NB4 (cell line): Measurements from ENCODE around the gene PACRGL.

Source experiments
- DNase-seq: peaks from one replicate; pipeline ENCODE4 v3.0.0; 2010; ENCODE audit warnings: low read depth
- H3K4me3 ChIP-seq: one replicate; pipeline ENCODE4 v1.5.1; 2011; ENCODE audit warnings: mild to moderate bottlenecking, low read depth, low read length, moderate library complexity
- MAX ChIP-seq: IDR thresholded peaks from 2 replicates; pipeline ENCODE4 v1.6.1; 2011; ENCODE audit warnings: low read depth, low read length
- MYC ChIP-seq: IDR thresholded peaks from 2 replicates; pipeline ENCODE4 v1.6.1; 2011; ENCODE audit warnings: low read depth, low read length
- POLR2A ChIP-seq: IDR thresholded peaks from 2 replicates; pipeline ENCODE4 v1.6.1; 2011; ENCODE audit warnings: mild to moderate bottlenecking; ENCODE audit not compliant: insufficient read length; ENCODE audit errors: extremely low read depth
- TF ChIP-seq, protein P1 (sequence below): IDR thresholded peaks from one replicate; pipeline ENCODE4 v1.5.1; 2012; ENCODE audit warnings: low read depth, low read length

PACRGL gene

DNA sequence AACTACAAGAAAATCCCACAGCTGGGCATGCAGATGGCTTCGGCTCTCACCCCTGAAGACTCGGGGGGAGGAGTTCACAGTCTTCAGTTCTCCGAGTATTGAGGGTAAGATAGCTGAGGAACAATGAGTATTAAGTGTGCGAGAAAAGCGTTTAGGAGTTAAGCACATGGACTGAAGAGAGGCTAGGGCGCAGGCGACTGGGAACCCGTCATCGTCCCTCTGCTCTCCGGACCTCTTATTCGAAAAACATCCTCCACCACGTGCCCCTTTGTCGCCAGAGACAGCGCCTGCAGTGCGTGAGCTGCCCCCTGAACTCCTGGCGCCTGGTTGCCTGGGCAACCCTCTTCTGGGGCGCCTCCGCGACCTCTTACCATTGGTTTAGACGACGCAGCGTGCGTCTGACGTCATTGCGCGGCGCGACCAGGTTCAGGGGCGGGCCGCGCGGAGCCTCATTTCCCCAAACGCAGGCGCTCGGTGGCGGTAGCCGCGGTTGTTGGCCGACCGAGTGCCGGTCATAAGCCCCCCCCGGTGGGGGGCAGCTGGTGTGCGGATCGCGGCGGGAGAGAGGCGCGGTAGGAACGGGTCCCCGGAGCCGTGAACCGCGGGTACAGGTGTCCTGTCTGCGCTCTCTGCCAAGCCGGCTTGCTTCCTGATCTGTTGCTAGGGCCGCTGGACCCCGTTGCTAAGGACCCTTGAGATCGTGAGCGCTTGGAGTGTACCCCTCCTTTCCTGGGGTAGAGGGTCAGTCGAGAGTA lies at the start of gene PACRGL:
TSS of gene PACRGL (plus strand) at position 452 of the 755 bp plus-strand sequence. CDS start 4,024 bp downstream, outside the sequence.
- H3K4me3 ChIP-seq = peak within 1 kb of the TSS; percentile 92
- peak; percentile 97 for DNase-seq
- peak; percentile 95 for TF ChIP-seq MAX
- TF ChIP-seq POLR2A = peak; percentile 68
- TF ChIP-seq, protein P1, sequence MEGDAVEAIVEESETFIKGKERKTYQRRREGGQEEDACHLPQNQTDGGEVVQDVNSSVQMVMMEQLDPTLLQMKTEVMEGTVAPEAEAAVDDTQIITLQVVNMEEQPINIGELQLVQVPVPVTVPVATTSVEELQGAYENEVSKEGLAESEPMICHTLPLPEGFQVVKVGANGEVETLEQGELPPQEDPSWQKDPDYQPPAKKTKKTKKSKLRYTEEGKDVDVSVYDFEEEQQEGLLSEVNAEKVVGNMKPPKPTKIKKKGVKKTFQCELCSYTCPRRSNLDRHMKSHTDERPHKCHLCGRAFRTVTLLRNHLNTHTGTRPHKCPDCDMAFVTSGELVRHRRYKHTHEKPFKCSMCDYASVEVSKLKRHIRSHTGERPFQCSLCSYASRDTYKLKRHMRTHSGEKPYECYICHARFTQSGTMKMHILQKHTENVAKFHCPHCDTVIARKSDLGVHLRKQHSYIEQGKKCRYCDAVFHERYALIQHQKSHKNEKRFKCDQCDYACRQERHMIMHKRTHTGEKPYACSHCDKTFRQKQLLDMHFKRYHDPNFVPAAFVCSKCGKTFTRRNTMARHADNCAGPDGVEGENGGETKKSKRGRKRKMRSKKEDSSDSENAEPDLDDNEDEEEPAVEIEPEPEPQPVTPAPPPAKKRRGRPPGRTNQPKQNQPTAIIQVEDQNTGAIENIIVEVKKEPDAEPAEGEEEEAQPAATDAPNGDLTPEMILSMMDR = no peak
- TF ChIP-seq MYC = peak; percentile 88

DNA sequence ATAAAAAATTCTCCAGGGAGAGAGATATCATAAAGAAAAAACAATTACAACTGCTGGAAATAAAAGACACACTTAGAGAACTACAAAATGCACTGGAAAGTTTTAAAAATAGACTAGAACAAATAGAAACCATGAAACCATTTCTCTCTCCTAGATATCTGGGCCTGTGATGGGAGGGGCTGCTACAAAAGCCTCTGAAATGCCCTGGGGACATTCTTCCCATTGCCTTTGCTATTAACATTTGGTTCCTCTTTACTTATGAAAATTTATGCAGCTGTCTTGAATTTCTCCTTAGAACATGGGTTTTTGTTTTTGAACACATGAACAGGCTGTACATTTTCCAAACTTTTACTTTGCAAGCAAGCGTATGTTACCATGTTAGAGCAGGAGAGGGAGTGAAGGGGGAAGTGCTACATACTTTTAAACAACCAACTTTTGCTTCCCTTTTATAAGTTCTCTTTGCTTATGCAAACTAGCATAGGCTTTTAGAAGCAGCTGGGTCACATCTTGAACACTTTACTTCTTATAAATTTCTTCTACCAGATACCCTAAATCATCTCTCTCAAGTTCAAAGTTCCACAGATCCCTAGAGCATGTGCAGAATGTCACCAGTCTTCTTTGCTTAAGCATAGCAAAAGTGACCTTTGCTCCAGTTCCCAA lies 47.9 kb upstream of the PACRGL start:
- peak; percentile 7 for DNase-seq
- TF ChIP-seq POLR2A = no peak
- TF ChIP-seq, protein P1 = no peak
- TF ChIP-seq MAX = no peak
- TF ChIP-seq MYC = no peak
- no peak overlapping the region for H3K4me3 ChIP-seq

DNA sequence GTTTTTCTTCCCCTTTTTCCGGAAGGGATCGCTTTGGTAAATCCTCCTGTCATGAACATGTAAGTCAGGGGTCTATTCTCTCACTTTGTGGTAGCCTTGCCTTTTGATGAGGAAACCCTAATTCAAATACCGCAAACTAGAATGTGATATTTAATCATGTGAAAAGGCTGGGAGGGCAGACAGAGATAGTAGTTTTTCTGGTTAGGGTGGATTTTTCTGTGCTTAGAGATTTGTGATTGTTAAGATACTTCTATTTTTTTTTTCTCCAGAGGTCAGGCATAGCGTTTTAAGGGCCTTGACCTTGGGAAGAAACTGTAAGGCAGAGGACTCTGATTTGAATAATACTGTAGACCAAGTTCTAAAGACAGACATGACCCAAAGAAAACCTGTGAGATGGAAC lies 41.8 kb upstream of the PACRGL start:
- no peak overlapping the region for H3K4me3 ChIP-seq
- TF ChIP-seq, protein P1 = no peak
- TF ChIP-seq POLR2A (no peak), MYC (no peak), MAX (no peak)
- DNase-seq = no peak

DNA sequence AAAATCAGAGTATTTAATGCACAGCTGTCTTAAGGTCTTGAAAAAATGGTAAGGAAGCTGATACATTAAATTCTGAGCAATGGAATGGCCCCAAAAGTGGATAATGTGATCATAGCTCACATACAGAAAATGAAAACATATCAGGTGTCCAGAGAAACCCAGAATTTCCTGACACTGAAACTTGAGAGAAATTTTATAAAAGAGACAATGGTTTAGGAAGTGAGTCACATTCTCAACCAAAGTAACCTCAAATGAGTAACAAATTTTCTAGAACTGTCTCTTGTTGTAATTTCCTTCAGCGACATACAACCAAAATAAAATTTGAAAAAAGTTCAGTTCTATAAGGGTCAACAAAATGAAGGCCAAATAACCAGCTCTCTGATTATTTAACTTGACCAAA lies 37.4 kb upstream of the PACRGL start:
- DNase-seq = no peak
- TF ChIP-seq MYC (no peak), MAX (no peak), POLR2A (no peak)
- TF ChIP-seq, protein P1 = no peak
- no peak overlapping the region for H3K4me3 ChIP-seq

GRCh38 chr4:20666012-20666860 lies 34.0 kb upstream of the PACRGL start:
- DNase-seq = no peak
- TF ChIP-seq MAX = no peak
- TF ChIP-seq, protein P1 = no peak
- TF ChIP-seq MYC = no peak
- TF ChIP-seq POLR2A = no peak
- no peak overlapping the region for H3K4me3 ChIP-seq
